Activated naive CD4-positive, alpha-beta T cell treated with anti-CD3 and anti-CD28 coated beads, Interleukin-2, amount 10 ng/mL, durations not matched to agents 7 days and 5 days (primary cell): Measurements from ENCODE around the gene MYO1D.

Source experiments
- CTCF ChIA-PET: fragments of 350-600 bp; sonication (Branson Sonifier 250); formaldehyde crosslinking; loops from one replicate; lab custom pipeline; 2021; ENCODE audit warnings: antibody characterized with exemption; lab: Charles Lee
- DNase-seq: peaks from one replicate; pipeline ENCODE4 v3.0.0-alpha.2; 2020
- H3K27ac Mint-ChIP-seq: one replicate; pipeline ENCODE4 v1.8.0; 2021; ENCODE audit warnings: mild to moderate bottlenecking, moderate library complexity, mixed read lengths
- H3K27me3 Mint-ChIP-seq: one replicate; pipeline ENCODE4 v1.8.0; 2021; ENCODE audit warnings: mild to moderate bottlenecking, mixed read lengths
- H3K36me3 Mint-ChIP-seq: one replicate; pipeline ENCODE4 v1.8.0; 2021; ENCODE audit warnings: mixed read lengths
- H3K4me1 Mint-ChIP-seq: one replicate; pipeline ENCODE4 v1.8.0; 2021; ENCODE audit warnings: mixed read lengths
- H3K4me3 Mint-ChIP-seq: one replicate; pipeline ENCODE4 v1.8.0; 2021; ENCODE audit warnings: mild to moderate bottlenecking, moderate library complexity, mixed read lengths
- H3K9me3 Mint-ChIP-seq: one replicate; pipeline ENCODE4 v1.8.0; 2021; ENCODE audit warnings: mixed read lengths

Gene MYO1D

DNA sequence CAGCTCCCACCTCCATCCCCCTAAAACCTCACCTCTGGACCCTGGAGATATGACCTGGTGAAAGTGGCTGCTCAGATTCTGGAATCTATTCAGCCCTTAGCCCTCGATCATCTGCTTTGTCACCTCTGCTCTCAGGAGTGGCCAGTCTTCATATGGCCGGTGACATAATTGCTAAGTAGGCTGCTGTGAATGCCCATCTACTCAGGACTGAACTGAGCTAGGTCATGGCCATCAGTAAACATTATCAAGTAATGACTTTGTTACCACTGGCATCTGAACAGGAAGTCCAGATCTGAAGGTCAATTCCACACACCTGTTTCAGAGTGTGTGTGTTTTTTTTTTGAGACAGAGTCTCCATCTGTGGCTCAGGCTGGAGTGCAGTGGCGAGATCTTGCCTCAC lies 311.5 kb downstream of the MYO1D start:
- no peaks in the 10 kb centered on the region for H3K9me3 Mint-ChIP-seq
- peaks cover 20% of the 10 kb centered on the region for H3K27me3 Mint-ChIP-seq
- H3K4me1 Mint-ChIP-seq = peaks cover 16% of the 10 kb centered on the region
- no peak overlapping the region for H3K27ac Mint-ChIP-seq
- no peaks in the 10 kb centered on the region for H3K36me3 Mint-ChIP-seq
- no peak overlapping the region for H3K4me3 Mint-ChIP-seq
- no peak for DNase-seq
- CTCF ChIA-PET = interaction anchor here (1.0 to 1.4 kb wide), 2 partner anchors 104 to 125 kb away, joined by 3 to 4 read pairs; no protein-coding TSS in a partner anchor

DNA sequence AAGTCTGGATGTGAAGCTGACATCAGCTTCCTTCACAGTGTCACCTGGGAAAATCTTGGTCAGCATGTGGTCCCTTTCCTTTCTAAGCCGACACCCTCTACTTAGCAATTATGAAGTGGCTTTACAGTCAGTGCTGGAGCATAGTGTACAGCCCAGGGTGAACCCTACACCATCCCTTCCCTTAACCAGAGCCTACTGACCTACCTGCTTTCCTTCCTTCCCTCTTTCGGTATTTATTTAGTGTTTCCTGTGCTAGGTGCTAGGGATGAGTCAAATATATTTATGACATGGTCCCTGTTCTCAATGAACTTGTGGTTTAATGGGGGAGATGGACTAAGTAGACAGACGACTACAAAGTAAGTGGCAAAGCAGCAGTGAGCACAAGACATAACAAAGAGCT lies 312.6 kb downstream of the MYO1D start:
- CTCF ChIA-PET = interaction anchor here (1.4 kb wide), 1 partner anchor 103 kb away, joined by 3 read pairs; no protein-coding TSS in a partner anchor
- peaks cover 10% of the 10 kb centered on the region for H3K4me1 Mint-ChIP-seq
- no peak overlapping the region for H3K4me3 Mint-ChIP-seq
- H3K27me3 Mint-ChIP-seq = peaks cover 20% of the 10 kb centered on the region
- DNase-seq = no peak
- H3K27ac Mint-ChIP-seq = peak overlapping the region; percentile 16
- no peaks in the 10 kb centered on the region for H3K36me3 Mint-ChIP-seq
- H3K9me3 Mint-ChIP-seq = no peaks in the 10 kb centered on the region

DNA sequence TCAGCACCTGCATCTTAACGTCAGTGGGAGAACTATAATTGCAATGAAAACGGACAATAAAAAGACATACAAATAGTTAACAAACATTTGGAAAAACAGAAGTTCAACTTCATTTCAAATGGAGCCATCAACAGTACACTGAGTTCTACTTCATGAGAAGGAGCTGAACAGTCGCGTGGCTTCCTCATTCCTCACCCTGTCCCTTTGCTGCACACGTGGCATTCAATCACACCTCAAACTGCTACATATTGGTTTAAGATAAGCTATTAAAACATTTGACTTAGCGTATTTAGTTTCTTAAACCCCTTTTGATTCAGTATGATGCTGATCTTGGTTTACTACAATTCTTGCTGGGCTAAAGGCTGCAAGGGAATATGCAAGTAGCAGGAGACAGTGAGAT lies 313.3 kb downstream of the MYO1D start:
- H3K36me3 Mint-ChIP-seq = no peaks in the 10 kb centered on the region
- H3K27me3 Mint-ChIP-seq = peaks cover 20% of the 10 kb centered on the region
- CTCF ChIA-PET = interaction anchor here (1.6 kb wide), 1 partner anchor 80 kb away, joined by 4 read pairs; no protein-coding TSS in a partner anchor
- H3K4me3 Mint-ChIP-seq = no peak overlapping the region
- DNase-seq = no peak
- peaks cover 17% of the 10 kb centered on the region for H3K4me1 Mint-ChIP-seq
- no peak overlapping the region for H3K27ac Mint-ChIP-seq
- no peaks in the 10 kb centered on the region for H3K9me3 Mint-ChIP-seq

DNA sequence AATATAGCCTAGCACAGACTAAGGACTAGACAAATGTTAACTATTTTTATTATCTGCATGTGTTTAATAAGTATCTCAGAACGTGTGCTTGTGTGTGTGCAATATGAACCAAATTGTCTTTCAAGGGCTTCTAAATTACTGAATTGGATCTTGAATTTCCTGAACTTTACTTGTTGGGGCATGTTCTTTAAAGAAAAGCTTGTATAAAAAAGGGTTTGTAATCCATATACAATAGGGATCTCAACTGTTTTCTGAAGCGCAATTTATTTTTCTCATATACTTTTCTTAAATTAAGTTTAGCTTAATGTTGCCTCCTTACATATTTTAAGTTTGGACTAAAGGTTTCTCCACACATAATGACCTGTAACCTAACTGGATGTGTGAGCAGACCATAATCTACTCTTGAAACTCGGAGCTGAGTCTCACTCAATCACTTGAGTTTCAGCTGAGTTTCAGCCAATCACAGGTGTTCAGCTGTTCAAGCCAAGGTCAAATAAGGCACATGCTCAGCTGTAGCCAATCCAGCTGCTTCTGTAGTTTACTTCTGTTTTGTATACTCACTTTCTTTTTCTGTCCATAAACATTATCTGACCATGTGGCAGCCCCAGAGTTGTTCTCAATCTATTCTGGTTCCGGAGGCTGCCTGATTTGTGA lies 317.8 kb downstream of the MYO1D start:
- Mint-ChIP-seq H3K9me3 (no peaks in the 10 kb centered on the region), H3K27me3 (peaks cover 8% of the 10 kb centered on the region), H3K4me3 (no peak overlapping the region), H3K36me3 (no peaks in the 10 kb centered on the region), H3K4me1 (peaks cover 42% of the 10 kb centered on the region), H3K27ac (no peak overlapping the region)
- CTCF ChIA-PET = interaction anchor here (1.1 kb wide), 1 partner anchor 97 kb away, joined by 4 read pairs; no protein-coding TSS in a partner anchor
- no peak for DNase-seq

DNA sequence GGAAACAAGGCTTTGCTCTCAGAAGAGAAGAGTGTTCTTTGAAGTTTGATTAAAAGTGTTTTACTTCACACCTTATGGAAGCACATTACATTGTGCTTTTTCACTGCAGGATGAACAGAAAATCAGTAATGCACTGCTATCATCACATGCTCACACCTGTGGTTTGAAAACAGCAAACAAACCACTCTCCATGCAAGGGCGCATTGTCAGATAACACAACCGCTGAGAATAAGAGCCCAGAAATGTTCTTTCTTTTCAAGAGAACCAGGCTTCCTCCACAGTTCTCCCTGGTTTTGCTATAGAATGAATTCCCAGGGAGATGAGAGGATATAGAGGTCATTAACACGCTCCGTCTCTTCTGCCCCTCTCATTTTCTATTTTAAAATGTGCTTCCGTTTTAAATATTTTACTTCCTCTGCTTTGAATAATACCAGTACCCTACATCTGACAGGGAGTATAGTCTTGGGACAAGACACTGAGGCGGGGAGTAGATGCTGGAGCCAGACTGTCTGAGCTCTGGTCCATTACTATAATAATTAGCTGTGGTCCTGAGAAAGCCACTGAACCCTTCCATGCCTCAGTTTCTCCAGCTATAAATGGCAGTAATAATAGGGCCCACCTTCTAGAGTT lies 318.5 kb downstream of the MYO1D start:
- CTCF ChIA-PET = interaction anchor here (1.1 kb wide), 1 partner anchor 96 kb away, joined by 4 read pairs; no protein-coding TSS in a partner anchor
- H3K36me3 Mint-ChIP-seq = no peaks in the 10 kb centered on the region
- H3K4me1 Mint-ChIP-seq = peaks cover 47% of the 10 kb centered on the region
- H3K27ac Mint-ChIP-seq = peak overlapping the region; percentile 67
- H3K9me3 Mint-ChIP-seq = no peaks in the 10 kb centered on the region
- peak overlapping the region; percentile 4 for H3K4me3 Mint-ChIP-seq
- H3K27me3 Mint-ChIP-seq = peaks cover 8% of the 10 kb centered on the region
- no peak for DNase-seq

DNA sequence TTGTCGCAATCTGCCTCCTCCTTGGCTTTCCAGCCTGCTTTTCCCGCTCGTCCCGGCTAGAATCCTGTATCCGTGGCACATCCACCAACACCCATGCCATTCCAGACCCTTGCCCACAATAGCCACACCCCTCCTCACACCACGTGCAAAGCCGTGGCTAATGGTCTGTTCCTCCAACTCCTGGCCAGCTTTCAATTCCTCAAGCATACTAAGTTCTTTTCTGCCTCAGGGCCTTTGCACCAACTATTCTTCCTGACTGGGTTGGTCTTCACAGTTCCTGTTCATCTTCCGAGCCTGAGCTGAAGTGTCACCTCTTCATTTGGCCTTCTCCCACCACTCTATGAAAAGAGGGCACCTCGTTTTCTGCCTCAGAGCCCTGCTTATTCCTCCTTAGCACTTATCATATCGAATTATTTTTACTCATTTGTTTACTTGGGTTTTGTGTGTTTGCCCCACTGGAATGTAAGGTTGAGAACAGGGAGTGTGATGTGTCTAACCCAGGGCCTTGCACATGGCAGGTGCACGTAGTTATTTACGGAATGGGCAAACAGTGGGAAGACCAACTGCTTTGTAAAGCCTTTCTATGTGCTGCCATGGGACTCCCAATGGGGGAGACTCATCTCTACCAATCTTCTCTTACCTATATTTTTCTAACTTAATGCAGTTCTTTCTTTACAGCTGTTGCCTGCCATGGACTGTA lies 321.2 kb downstream of the MYO1D start:
- H3K36me3 Mint-ChIP-seq = no peaks in the 10 kb centered on the region
- H3K4me3 Mint-ChIP-seq = no peak overlapping the region
- CTCF ChIA-PET = interaction anchor here (1.9 kb wide), 1 partner anchor 94 kb away, joined by 4 read pairs; no protein-coding TSS in a partner anchor
- peaks cover under 1% of the 10 kb centered on the region for H3K27me3 Mint-ChIP-seq
- no peak overlapping the region for H3K27ac Mint-ChIP-seq
- peaks cover 72% of the 10 kb centered on the region for H3K4me1 Mint-ChIP-seq
- no peak for DNase-seq
- no peaks in the 10 kb centered on the region for H3K9me3 Mint-ChIP-seq

DNA sequence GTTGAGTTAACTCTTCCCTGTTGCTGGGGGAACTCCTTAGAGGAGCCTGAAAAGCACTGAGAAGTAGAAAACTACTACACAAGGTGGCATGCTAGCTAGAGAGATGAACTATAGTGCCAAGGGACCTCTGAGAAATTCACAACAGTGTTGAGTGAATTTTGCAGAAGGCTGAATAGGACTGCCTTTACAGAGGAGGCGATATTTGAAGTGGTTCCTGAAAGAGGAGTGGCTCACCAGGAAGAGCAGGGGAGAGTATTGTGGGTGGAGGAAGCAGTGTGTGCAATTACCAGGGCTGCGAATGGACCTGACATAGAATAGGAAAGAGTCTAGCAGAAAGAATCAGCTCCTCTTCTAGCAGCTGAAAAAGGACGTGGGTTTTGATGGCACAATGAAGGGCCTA lies 323.8 kb downstream of the MYO1D start:
- Mint-ChIP-seq H3K4me1 (peaks cover 65% of the 10 kb centered on the region), H3K27me3 (no peaks in the 10 kb centered on the region), H3K9me3 (no peaks in the 10 kb centered on the region), H3K4me3 (no peak overlapping the region), H3K36me3 (no peaks in the 10 kb centered on the region), H3K27ac (no peak overlapping the region)
- peak; percentile 24 for DNase-seq
- CTCF ChIA-PET = no interaction called here

DNA sequence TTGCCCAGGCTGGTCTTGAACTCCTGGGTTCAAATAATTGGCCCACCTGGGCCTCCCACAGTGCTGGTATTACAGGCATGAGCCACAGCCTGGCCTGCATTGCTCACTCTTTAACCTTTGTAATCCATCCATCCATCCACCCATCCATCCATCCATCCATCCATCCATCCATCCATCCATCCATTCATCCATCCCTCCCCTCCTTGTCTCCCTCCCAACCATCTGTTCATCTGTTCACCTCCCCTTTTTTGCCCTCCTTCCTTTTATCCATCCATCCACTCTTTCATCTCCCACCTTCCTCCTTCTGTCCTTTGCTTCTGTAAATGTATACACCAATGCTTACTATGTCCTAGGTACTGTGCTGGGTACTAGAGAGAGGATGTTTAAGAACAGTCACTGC lies 324.6 kb downstream of the MYO1D start:
- H3K4me1 Mint-ChIP-seq = peaks cover 59% of the 10 kb centered on the region
- no peak overlapping the region for H3K4me3 Mint-ChIP-seq
- DNase-seq = no peak
- H3K9me3 Mint-ChIP-seq = no peaks in the 10 kb centered on the region
- H3K27me3 Mint-ChIP-seq = peaks cover 5% of the 10 kb centered on the region
- CTCF ChIA-PET = interaction anchor here (1.0 kb wide), 1 partner anchor 68 kb away, joined by 3 read pairs; no protein-coding TSS in a partner anchor
- H3K27ac Mint-ChIP-seq = no peak overlapping the region
- no peaks in the 10 kb centered on the region for H3K36me3 Mint-ChIP-seq

DNA sequence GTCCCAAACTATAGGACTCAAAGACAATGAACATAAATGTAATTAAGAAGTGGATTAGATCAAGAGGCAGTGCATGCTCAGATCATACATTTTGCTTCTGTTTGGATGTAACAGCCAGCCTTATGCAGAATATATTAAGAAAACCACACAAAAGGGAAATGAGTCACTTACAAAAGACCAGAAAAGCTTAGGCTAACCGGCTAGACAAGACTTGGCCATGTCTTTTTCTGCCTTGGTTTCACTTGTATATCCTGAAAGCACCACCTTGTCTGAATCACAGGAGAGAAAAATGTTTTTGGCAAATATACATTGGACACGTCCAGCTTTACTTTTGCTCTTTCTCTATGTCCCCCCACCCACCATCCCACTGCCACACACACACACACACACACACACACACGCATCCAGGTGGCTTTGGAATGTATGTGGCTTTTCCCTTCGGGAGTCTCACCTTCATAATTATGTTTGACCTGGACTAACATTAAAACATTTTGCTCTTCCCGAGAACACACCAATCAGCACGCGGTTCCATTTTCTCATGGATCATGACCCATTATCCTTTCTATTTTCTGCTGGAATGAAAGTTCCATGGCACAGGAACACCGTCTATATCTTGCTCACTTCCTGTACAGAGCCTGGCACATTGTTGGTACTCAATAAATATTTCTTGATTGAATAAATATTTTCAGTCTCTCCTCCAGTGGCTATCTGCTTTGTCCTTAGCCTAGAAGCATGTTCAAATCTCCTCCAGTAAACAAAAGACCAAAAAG lies 325.6 kb downstream of the MYO1D start:
- peaks cover 54% of the 10 kb centered on the region for H3K4me1 Mint-ChIP-seq
- DNase-seq = peak; percentile 28
- no peaks in the 10 kb centered on the region for H3K9me3 Mint-ChIP-seq
- H3K36me3 Mint-ChIP-seq = no peaks in the 10 kb centered on the region
- CTCF ChIA-PET = interaction anchor here (0.7 to 2.1 kb wide), 6 partner anchors 10 to 67 kb away, joined by 3 to 12 read pairs (median 3); no protein-coding TSS in a partner anchor
- H3K27ac Mint-ChIP-seq = peak overlapping the region; percentile 80
- H3K27me3 Mint-ChIP-seq = peaks cover 10% of the 10 kb centered on the region
- H3K4me3 Mint-ChIP-seq = peak overlapping the region; percentile 27

DNA sequence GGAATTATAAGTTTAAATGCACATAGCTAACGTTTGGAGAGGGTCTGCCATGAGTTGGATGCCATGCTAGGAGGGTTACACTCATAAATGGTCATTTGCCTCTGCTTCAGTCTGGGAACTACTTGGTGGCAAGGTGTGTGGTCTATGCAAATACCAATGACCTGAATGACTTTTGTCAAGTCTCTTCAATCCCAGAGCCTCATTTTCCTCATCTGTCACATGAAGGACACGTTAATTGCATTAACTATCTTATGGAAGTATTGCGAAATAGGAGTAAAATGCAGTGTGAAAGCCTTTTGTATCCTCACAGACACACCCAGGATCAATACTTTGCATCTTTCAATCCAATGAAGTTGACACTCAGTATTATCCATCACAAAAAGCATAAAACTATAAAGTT lies 327.4 kb downstream of the MYO1D start:
- no peak overlapping the region for H3K27ac Mint-ChIP-seq
- no peak for DNase-seq
- H3K4me3 Mint-ChIP-seq = no peak overlapping the region
- peaks cover 20% of the 10 kb centered on the region for H3K27me3 Mint-ChIP-seq
- CTCF ChIA-PET = interaction anchor here (1.6 to 2.1 kb wide), 2 partner anchors 16 to 58 kb away, joined by 5 to 7 read pairs; no protein-coding TSS in a partner anchor
- H3K36me3 Mint-ChIP-seq = no peaks in the 10 kb centered on the region
- no peaks in the 10 kb centered on the region for H3K9me3 Mint-ChIP-seq
- peaks cover 42% of the 10 kb centered on the region for H3K4me1 Mint-ChIP-seq

DNA sequence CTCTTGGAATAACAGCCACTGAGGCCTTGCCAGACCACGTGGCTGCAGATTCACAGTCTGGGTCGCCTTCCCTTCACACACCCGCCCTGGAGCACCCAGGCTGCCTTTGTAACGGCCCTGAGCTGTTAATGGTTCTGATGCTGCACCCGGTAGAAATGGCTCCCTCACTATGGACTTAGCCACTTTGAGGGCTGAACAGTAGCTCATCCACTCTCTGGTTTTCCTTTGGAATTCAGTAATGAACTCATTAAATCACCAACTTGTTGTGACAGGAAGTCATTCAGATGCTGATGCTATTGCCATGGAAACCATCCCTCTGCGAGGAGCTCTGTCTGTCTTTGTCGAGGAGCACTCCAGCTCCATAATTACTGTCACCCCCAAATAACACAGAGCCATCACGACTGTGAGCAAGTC lies 330.9 kb downstream of the MYO1D start:
- Mint-ChIP-seq H3K4me1 (peaks cover 9% of the 10 kb centered on the region), H3K27me3 (peaks cover 20% of the 10 kb centered on the region)
- CTCF ChIA-PET = interaction anchor here (0.7 kb wide), 1 partner anchor 12 kb away, joined by 4 read pairs; no protein-coding TSS in a partner anchor

DNA sequence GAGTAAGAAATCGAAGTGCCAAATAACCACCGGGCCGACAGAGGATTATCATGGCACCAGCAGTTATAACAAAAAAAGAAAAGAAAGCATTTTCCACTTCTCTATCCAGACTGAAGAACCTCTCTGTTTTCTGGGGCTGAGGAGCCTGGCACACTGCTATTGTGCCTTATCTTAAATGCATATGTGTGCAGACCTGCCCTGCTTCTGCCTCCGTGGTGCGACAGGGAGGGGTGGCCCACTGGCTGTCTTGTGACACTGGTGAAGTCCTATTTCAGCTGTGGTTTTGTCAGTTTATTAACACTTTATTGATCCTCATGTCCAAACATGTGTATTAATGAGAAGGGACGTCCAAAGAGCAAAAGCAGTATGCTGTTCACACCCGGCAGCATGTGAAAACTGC lies 334.7 kb downstream of the MYO1D start:
- Mint-ChIP-seq H3K4me1 (peaks cover 2% of the 10 kb centered on the region), H3K9me3 (no peaks in the 10 kb centered on the region), H3K36me3 (no peaks in the 10 kb centered on the region), H3K4me3 (no peak overlapping the region), H3K27me3 (peaks cover 16% of the 10 kb centered on the region), H3K27ac (no peak overlapping the region)
- CTCF ChIA-PET = interaction anchor here (1.5 to 1.8 kb wide), 2 partner anchors 54 to 79 kb away, joined by 3 to 4 read pairs; no protein-coding TSS in a partner anchor
- DNase-seq = no peak

More for the DNA sequence above, 330.9 kb downstream of the MYO1D start:
- Mint-ChIP-seq H3K4me3 (no peak overlapping the region), H3K36me3 (no peaks in the 10 kb centered on the region), H3K27ac (no peak overlapping the region), H3K9me3 (no peaks in the 10 kb centered on the region)
- no peak for DNase-seq

DNA sequence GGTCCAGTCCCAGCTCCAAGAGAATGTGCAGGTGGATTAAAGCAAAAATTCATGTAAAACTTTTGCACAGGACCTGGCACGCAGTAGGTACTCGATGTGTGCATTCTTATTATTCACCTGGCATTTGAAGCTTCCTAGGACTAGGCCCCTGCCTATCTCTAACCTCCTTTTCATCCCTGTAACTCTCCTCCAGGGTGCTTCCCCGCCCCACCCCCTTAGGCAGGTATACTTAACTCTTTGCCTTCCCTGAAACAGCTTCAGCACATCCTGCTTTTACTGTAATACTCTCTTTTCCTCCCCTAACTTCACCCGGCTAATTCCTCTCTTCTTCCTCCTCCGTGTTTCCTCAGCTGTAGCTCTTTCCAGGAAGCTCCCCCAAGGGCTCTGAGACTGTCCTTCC lies 335.3 kb downstream of the MYO1D start:
- no peaks in the 10 kb centered on the region for H3K9me3 Mint-ChIP-seq
- no peaks in the 10 kb centered on the region for H3K36me3 Mint-ChIP-seq
- CTCF ChIA-PET = interaction anchor here (1.0 to 1.8 kb wide), 3 partner anchors 9 to 78 kb away, joined by 3 to 4 read pairs (median 3); no protein-coding TSS in a partner anchor
- peaks cover 10% of the 10 kb centered on the region for H3K27me3 Mint-ChIP-seq
- DNase-seq = no peak
- H3K27ac Mint-ChIP-seq = no peak overlapping the region
- no peak overlapping the region for H3K4me3 Mint-ChIP-seq
- peaks cover 7% of the 10 kb centered on the region for H3K4me1 Mint-ChIP-seq
